ENCODE results near the gene CHCHD6. TPM values are rescaled to one million over a fixed set of nuclear protein-coding genes. Genes with fewer than 3 reads are reported as not detected.

CHCHD6 gene
- total RNA-seq, 2 experiments from 2014 or later: 8.7 to 9.3 TPM

DNA sequence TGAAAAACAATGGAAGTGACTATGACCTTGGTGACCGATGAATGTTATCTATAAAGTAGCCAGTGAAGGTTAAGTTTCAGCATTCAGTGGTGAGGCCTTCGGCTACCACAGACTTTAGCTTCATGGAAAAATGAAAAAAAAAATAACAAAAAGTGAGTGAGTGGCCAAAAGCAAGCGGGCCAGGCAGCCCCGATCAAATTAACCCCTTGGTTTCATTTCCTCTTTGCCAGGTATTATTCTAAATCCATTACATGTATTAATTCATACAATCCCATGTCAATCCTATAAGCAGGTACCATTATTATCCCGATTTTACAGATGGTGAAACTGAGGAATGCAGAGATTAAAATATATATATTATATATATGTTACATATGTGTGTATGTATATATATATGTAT lies 21.0 kb upstream of the CHCHD6 start:
- peaks cover 7% of the 10 kb centered on the region for H3K4me1 ChIP-seq (ENCODE audit: insufficient read depth, low read length)
- ChIA-PET POLR2A (no interaction called here), CTCF (no interaction called here)
- H3K36me3 ChIP-seq (ENCODE audit: insufficient read depth, low read length): no peaks in the 10 kb centered on the region
- ATAC-seq (ENCODE audit: poor library complexity): no peak
- no peak overlapping the region for H3K4me3 ChIP-seq (ENCODE audit: low read length)
- no peaks in the 10 kb centered on the region for H3K9me3 ChIP-seq (ENCODE audit: control insufficient read depth in 1 of 2, insufficient read depth in 1 of 2, low read length in 2 of 2)
- peaks cover 6% of the 10 kb centered on the region for H3K4me1 Mint-ChIP-seq (ENCODE audit: low read depth)
- H3K9me3 Mint-ChIP-seq: no peaks in the 10 kb centered on the region
- intact Hi-C loops (cut with DNase I, micrococcal nuclease): no loop called here
- no peak overlapping the region for H3K27ac ChIP-seq (ENCODE audit: low read depth in 1 of 2, low read length in 2 of 2)
- H3K36me3 Mint-ChIP-seq (ENCODE audit: low read depth): no peaks in the 10 kb centered on the region
- H3K27me3 ChIP-seq (ENCODE audit: control insufficient read depth in 1 of 2, insufficient read depth in 2 of 2, low read length in 2 of 2): peaks cover 2 to 9% of the 10 kb centered on the region in 2 experiments
- H3K27ac Mint-ChIP-seq: no peak overlapping the region
- no peak for TF ChIP-seq CTCF (IDR thresholded peaks at IDR 0.05)
- peaks cover 4% of the 10 kb centered on the region for H3K27me3 Mint-ChIP-seq
- no peak for DNase-seq
- no peak overlapping the region for H3K4me3 Mint-ChIP-seq

DNA sequence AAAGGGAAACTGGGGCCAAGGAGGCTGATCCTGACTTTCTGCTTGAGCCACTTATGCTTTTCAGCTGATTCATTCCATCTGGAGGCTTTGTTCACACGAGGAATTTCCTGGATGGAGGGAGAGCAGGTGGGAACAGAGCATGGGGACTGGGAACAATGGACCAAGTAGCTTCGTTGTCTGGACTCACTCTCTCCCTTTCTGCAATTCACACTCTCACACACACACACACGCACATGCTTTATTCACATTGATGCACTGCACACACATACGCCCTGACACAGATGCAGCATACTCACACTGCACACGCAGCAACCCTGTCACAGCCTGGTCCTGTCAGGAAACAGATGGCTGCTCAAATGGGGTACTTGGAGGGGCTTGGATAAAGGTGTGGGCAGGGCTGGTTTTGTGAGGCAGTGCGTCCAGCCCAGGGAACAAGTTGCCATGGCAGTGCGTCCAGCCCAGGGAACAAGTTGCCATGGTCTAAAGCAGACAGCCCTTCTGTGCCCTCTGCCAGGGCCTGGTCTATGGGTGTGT lies 19.8 kb upstream of the CHCHD6 start:
- intact Hi-C loops (cut with DNase I, micrococcal nuclease): no loop called here
- POLR2A ChIA-PET: no interaction called here

DNA sequence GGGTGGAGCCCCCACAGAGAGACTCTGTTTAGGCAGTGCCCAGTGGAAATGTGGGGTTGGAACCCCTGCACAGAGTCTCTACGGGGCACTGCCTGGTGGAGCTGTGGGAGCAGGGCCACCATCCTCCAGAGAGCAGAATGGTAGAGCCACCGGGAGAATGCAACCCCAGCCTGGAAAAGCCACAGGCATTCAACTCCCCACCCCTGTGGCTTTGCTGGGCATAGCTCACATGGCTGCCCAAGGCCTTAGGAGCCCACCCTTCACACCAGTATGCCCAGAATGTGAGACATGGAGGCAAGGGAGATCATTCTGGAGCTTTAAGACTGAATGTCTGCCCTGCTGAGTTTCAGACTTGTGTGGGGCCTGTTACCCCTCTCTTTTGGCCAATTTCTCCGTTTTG lies 19.0 kb upstream of the CHCHD6 start:
- intact Hi-C loops (cut with DNase I, micrococcal nuclease): no loop called here
- Mint-ChIP-seq H3K27me3 (peaks cover 4% of the 10 kb centered on the region), H3K4me1 (ENCODE audit: low read depth) (no peaks in the 10 kb centered on the region), H3K4me3 (no peak overlapping the region), H3K9me3 (no peaks in the 10 kb centered on the region), H3K27ac (no peak overlapping the region), H3K36me3 (ENCODE audit: low read depth) (no peaks in the 10 kb centered on the region)
- no peaks in the 10 kb centered on the region for H3K27me3 ChIP-seq (ENCODE audit: control insufficient read depth in 1 of 2, insufficient read depth in 2 of 2, low read length in 2 of 2)
- DNase-seq (no peak), ATAC-seq (ENCODE audit: poor library complexity) (no peak)
- H3K27ac ChIP-seq (ENCODE audit: low read depth in 1 of 2, low read length in 2 of 2): no peak overlapping the region
- no peaks in the 10 kb centered on the region for H3K4me1 ChIP-seq (ENCODE audit: insufficient read depth, low read length)
- ChIA-PET POLR2A (no interaction called here), CTCF (no interaction called here)
- no peak for TF ChIP-seq CTCF (IDR thresholded peaks at IDR 0.05)
- no peaks in the 10 kb centered on the region for H3K36me3 ChIP-seq (ENCODE audit: insufficient read depth, low read length)
- H3K4me3 ChIP-seq (ENCODE audit: low read length): no peak overlapping the region
- no peaks in the 10 kb centered on the region for H3K9me3 ChIP-seq (ENCODE audit: control insufficient read depth in 1 of 2, insufficient read depth in 1 of 2, low read length in 2 of 2)

More for the DNA sequence above, 19.8 kb upstream of the CHCHD6 start:
- Histone ChIP-seq H3K27ac (ENCODE audit: low read depth in 1 of 2, low read length in 2 of 2) (no peak overlapping the region), H3K36me3 (ENCODE audit: insufficient read depth, low read length) (no peaks in the 10 kb centered on the region), H3K27me3 (ENCODE audit: control insufficient read depth in 1 of 2, insufficient read depth in 2 of 2, low read length in 2 of 2) (no peaks in the 10 kb centered on the region), H3K4me3 (ENCODE audit: low read length) (no peak overlapping the region), H3K4me1 (ENCODE audit: insufficient read depth, low read length) (peaks cover 2% of the 10 kb centered on the region), H3K9me3 (ENCODE audit: control insufficient read depth in 1 of 2, insufficient read depth in 1 of 2, low read length in 2 of 2) (no peaks in the 10 kb centered on the region)
- Mint-ChIP-seq H3K4me3 (no peak overlapping the region), H3K27me3 (peaks cover 4% of the 10 kb centered on the region), H3K27ac (no peak overlapping the region), H3K36me3 (ENCODE audit: low read depth) (no peaks in the 10 kb centered on the region), H3K4me1 (ENCODE audit: low read depth) (no peaks in the 10 kb centered on the region), H3K9me3 (no peaks in the 10 kb centered on the region)
- DNase-seq: no peak
- TF ChIP-seq CTCF (IDR thresholded peaks at IDR 0.05): no peak
- CTCF ChIA-PET: no interaction called here
- ATAC-seq (ENCODE audit: poor library complexity): no peak
